ENCODE data around the gene TFDP1. TPM values are rescaled to one million over a fixed set of nuclear protein-coding genes. Genes with fewer than 3 reads are reported as not detected.

The TFDP1 gene
- total RNA-seq, 2 donors from 2014 or later = 74.8 to 76.1 TPM

- no peak overlapping the region for H3K27ac Mint-ChIP-seq
- Histone ChIP-seq H3K27me3 (ENCODE audit: control insufficient read depth, insufficient read depth, low read length, poor library complexity, severe bottlenecking) (no peaks in the 10 kb centered on the region), H3K27ac (ENCODE audit: low read depth, low read length) (no peak overlapping the region), H3K9ac (ENCODE audit: extremely low read depth, low read length, poor library complexity, severe bottlenecking) (no peak overlapping the region), H3K36me3 (ENCODE audit: control insufficient read depth, insufficient read depth, low read length) (no peaks in the 10 kb centered on the region), H3K4me3 (ENCODE audit: low read length) (no peak overlapping the region), H3K9me3 (ENCODE audit: control insufficient read depth, low read length) (no peaks in the 10 kb centered on the region), H3K4me1 (ENCODE audit: control insufficient read depth, insufficient read depth, low read length) (no peaks in the 10 kb centered on the region)
- peaks cover 7% of the 10 kb centered on the region for H3K36me3 Mint-ChIP-seq (ENCODE audit: low read depth)
- H3K27me3 Mint-ChIP-seq (ENCODE audit: insufficient read depth) = peaks cover 7% of the 10 kb centered on the region
- 91 to 95% methylated on average over 6 to 9 of the region's 9 CpGs for WGBS, 2 experiments (ENCODE audit: insufficient coverage in 1 of 2, insufficient read length in 1 of 2)
- TF ChIP-seq, protein P1, sequence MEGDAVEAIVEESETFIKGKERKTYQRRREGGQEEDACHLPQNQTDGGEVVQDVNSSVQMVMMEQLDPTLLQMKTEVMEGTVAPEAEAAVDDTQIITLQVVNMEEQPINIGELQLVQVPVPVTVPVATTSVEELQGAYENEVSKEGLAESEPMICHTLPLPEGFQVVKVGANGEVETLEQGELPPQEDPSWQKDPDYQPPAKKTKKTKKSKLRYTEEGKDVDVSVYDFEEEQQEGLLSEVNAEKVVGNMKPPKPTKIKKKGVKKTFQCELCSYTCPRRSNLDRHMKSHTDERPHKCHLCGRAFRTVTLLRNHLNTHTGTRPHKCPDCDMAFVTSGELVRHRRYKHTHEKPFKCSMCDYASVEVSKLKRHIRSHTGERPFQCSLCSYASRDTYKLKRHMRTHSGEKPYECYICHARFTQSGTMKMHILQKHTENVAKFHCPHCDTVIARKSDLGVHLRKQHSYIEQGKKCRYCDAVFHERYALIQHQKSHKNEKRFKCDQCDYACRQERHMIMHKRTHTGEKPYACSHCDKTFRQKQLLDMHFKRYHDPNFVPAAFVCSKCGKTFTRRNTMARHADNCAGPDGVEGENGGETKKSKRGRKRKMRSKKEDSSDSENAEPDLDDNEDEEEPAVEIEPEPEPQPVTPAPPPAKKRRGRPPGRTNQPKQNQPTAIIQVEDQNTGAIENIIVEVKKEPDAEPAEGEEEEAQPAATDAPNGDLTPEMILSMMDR (conservative IDR thresholded peaks at IDR 0.05) = no peak
- peaks cover 5% of the 10 kb centered on the region for H3K4me1 Mint-ChIP-seq
- H3K9me3 Mint-ChIP-seq = peaks cover 7% of the 10 kb centered on the region
- no peak for DNase-seq
- no peak overlapping the region for H3K4me3 Mint-ChIP-seq
Measured at GRCh38 chr13:113654175-113654560, 69.6 kb downstream of the TFDP1 start.

DNA sequence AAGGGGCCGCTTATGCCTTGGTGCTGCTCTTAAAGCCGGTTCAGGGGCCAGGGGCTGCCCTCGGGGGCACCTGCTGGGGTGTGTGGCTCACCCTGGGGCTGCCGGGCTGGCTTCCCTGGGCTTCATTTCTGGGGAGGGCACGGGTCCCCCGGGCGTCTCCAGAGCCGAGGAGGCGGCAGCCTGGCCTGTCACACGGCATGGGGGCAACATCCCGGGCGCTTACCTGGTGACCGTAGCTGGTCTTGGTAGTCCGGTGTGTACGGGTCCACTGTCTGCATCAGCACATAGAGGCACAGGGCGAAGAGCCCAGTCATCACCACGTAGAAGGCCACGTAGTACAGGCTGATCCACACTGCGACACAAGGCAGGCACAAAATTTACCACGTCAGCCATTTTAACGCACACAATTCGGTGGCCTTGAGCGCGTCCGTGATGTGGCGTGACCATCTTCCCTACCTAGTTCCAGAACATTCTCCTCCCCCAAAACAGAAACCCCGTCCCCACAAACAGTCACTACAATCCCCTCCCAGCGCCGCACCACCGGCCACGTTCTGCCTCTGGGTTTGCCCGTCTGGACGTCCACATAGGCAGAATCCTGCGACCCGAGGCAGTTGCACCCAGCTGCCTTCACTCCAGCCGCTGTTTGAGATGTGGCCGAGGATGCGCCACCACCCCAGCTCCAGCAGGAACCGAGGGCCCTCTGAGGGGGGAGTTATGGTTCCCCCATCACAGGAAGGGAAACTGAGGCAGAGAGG, 70.2 kb downstream of the TFDP1 start:
- no peak overlapping the region for H3K27ac Mint-ChIP-seq

GRCh38 chr13:113655346-113656002, 70.9 kb downstream of the TFDP1 start:
- Histone ChIP-seq H3K36me3 (ENCODE audit: control insufficient read depth, insufficient read depth, low read length) (no peaks in the 10 kb centered on the region), H3K9me3 (ENCODE audit: control insufficient read depth, low read length) (no peaks in the 10 kb centered on the region), H3K27me3 (ENCODE audit: control insufficient read depth, insufficient read depth, low read length, poor library complexity, severe bottlenecking) (no peaks in the 10 kb centered on the region), H3K4me3 (ENCODE audit: low read length) (no peak overlapping the region), H3K4me1 (ENCODE audit: control insufficient read depth, insufficient read depth, low read length) (no peaks in the 10 kb centered on the region), H3K27ac (ENCODE audit: low read depth, low read length) (no peak overlapping the region), H3K9ac (ENCODE audit: extremely low read depth, low read length, poor library complexity, severe bottlenecking) (no peak overlapping the region)
- WGBS, 2 experiments (ENCODE audit: insufficient coverage in 1 of 2, insufficient read length in 1 of 2) = 93 to 95% methylated on average over 15 of the region's 15 CpGs
- Mint-ChIP-seq H3K4me3 (no peak overlapping the region), H3K4me1 (peaks cover 5% of the 10 kb centered on the region), H3K27ac (no peak overlapping the region), H3K9me3 (peaks cover 7% of the 10 kb centered on the region), H3K27me3 (ENCODE audit: insufficient read depth) (peaks cover 7% of the 10 kb centered on the region), H3K36me3 (ENCODE audit: low read depth) (peaks cover 5% of the 10 kb centered on the region)
- TF ChIP-seq, protein P1 (conservative IDR thresholded peaks at IDR 0.05) = no peak
- DNase-seq = peak; percentile 40

More for the DNA sequence above, 70.2 kb downstream of the TFDP1 start:
- DNase-seq = no peak
- H3K27me3 Mint-ChIP-seq (ENCODE audit: insufficient read depth) = peaks cover 7% of the 10 kb centered on the region
- H3K4me1 Mint-ChIP-seq = peaks cover 5% of the 10 kb centered on the region
- H3K9ac ChIP-seq (ENCODE audit: extremely low read depth, low read length, poor library complexity, severe bottlenecking) = no peak overlapping the region
- H3K9me3 Mint-ChIP-seq = peaks cover 7% of the 10 kb centered on the region
- no peak overlapping the region for H3K4me3 Mint-ChIP-seq
- H3K27ac ChIP-seq (ENCODE audit: low read depth, low read length) = no peak overlapping the region
- no peaks in the 10 kb centered on the region for H3K9me3 ChIP-seq (ENCODE audit: control insufficient read depth, low read length)
- H3K4me1 ChIP-seq (ENCODE audit: control insufficient read depth, insufficient read depth, low read length) = no peaks in the 10 kb centered on the region
- H3K27me3 ChIP-seq (ENCODE audit: control insufficient read depth, insufficient read depth, low read length, poor library complexity, severe bottlenecking) = no peaks in the 10 kb centered on the region
- 92 to 95% methylated on average over 27 to 39 of the region's 39 CpGs for WGBS, 2 experiments (ENCODE audit: insufficient coverage in 1 of 2, insufficient read length in 1 of 2)
- H3K36me3 Mint-ChIP-seq (ENCODE audit: low read depth) = peaks cover 5% of the 10 kb centered on the region
- no peak overlapping the region for H3K4me3 ChIP-seq (ENCODE audit: low read length)
- H3K36me3 ChIP-seq (ENCODE audit: control insufficient read depth, insufficient read depth, low read length) = no peaks in the 10 kb centered on the region
- TF ChIP-seq, protein P1 (conservative IDR thresholded peaks at IDR 0.05) = no peak
